B cell (primary cell): ENCODE results near the gene TTC23.

Source experiments
- CTCF ChIP-seq: fragments of 200-600 bp; IDR thresholded peaks from one replicate; pipeline ENCODE4 v1.8.0; 2022; ENCODE audit warnings: antibody characterized with exemption, mild to moderate bottlenecking
- EZH2 ChIP-seq: IDR thresholded peaks from 2 replicates; pipeline ENCODE4 v1.6.1; 2012; ENCODE audit warnings: borderline replicate concordance, low read depth, mild to moderate bottlenecking, moderate library complexity, low read length; ENCODE audit not compliant: insufficient read depth, poor library complexity, severe bottlenecking

- TF ChIP-seq CTCF (no peak), EZH2 (no peak)
These were observed 10.5 kb downstream of the TTC23 start for GRCh38 chr15:99238849-99239248.
